ENCODE measurements around the gene PEA15.

Gene PEA15

GRCh38 chr1:160237558-160237957 is 32.4 kb downstream of the PEA15 start:
- H3K56ac ChIP-seq (ENCODE audit: low read length), result no peak overlapping the region
- peaks cover 3% of the 10 kb centered on the region for H3K36me3 ChIP-seq (ENCODE audit: control insufficient read depth, insufficient read depth, low read length)
- no peak overlapping the region for H3K23ac ChIP-seq (ENCODE audit: low read length)
- no peak overlapping the region for H3K27ac ChIP-seq (ENCODE audit: low read depth, low read length)
- H3K79me2 ChIP-seq (ENCODE audit: control insufficient read depth, insufficient read depth, low read length), result no peaks in the 10 kb centered on the region
- H2BK5ac ChIP-seq (ENCODE audit: low read length), result no peak overlapping the region
- H3K9ac ChIP-seq (ENCODE audit: low read length), result no peak overlapping the region
- H3K4me3 ChIP-seq (ENCODE audit: low read length), result no peak overlapping the region
- no peak overlapping the region for H2AK5ac ChIP-seq (ENCODE audit: low read length)
- no peaks in the 10 kb centered on the region for H3K79me1 ChIP-seq (ENCODE audit: low read length)
- H4K8ac ChIP-seq (ENCODE audit: low read depth, low read length), result no peak overlapping the region
- H2BK120ac ChIP-seq (ENCODE audit: low read depth, low read length), result no peak overlapping the region
- no peaks in the 10 kb centered on the region for H3K27me3 ChIP-seq (ENCODE audit: insufficient read depth, low read length, poor library complexity)
- H3K4ac ChIP-seq (ENCODE audit: low read depth, low read length), result no peak overlapping the region
- H2BK15ac ChIP-seq (replicated peaks; ENCODE audit: low read depth), result no peak overlapping the region
- H4K5ac ChIP-seq (ENCODE audit: low read length), result no peak overlapping the region
- H3K4me1 ChIP-seq (ENCODE audit: control insufficient read depth, low read depth, low read length), result no peaks in the 10 kb centered on the region
- H3K4me2 ChIP-seq (ENCODE audit: low read length), result no peak overlapping the region
- no CpG with 5 or more reads among the region's 2 CpGs for WGBS (ENCODE audit: extremely low coverage, insufficient coverage, low lambda C conversion rate)
- DNase-seq, result no peak
- H3K18ac ChIP-seq (ENCODE audit: low read length), result no peak overlapping the region

GRCh38 chr1:160238408-160238807 is 33.2 kb downstream of the PEA15 start:
- H2BK15ac ChIP-seq (replicated peaks; ENCODE audit: low read depth), result no peak overlapping the region
- H3K27me3 ChIP-seq (ENCODE audit: insufficient read depth, low read length, poor library complexity), result no peaks in the 10 kb centered on the region
- WGBS (ENCODE audit: extremely low coverage, insufficient coverage, low lambda C conversion rate), result no CpG with 5 or more reads among the region's 5 CpGs
- no peak overlapping the region for H4K8ac ChIP-seq (ENCODE audit: low read depth, low read length)
- no peak overlapping the region for H2BK120ac ChIP-seq (ENCODE audit: low read depth, low read length)
- H3K4me2 ChIP-seq (ENCODE audit: low read length), result no peak overlapping the region
- H3K56ac ChIP-seq (ENCODE audit: low read length), result no peak overlapping the region
- no peaks in the 10 kb centered on the region for H3K79me1 ChIP-seq (ENCODE audit: low read length)
- no peaks in the 10 kb centered on the region for H3K79me2 ChIP-seq (ENCODE audit: control insufficient read depth, insufficient read depth, low read length)
- no peak overlapping the region for H2BK5ac ChIP-seq (ENCODE audit: low read length)
- H3K23ac ChIP-seq (ENCODE audit: low read length), result no peak overlapping the region
- H3K9ac ChIP-seq (ENCODE audit: low read length), result no peak overlapping the region
- no peak overlapping the region for H2AK5ac ChIP-seq (ENCODE audit: low read length)
- H3K4me3 ChIP-seq (ENCODE audit: low read length), result no peak overlapping the region
- no peak for DNase-seq
- peaks cover 3% of the 10 kb centered on the region for H3K36me3 ChIP-seq (ENCODE audit: control insufficient read depth, insufficient read depth, low read length)
- H3K27ac ChIP-seq (ENCODE audit: low read depth, low read length), result no peak overlapping the region
- no peak overlapping the region for H4K5ac ChIP-seq (ENCODE audit: low read length)
- H3K4ac ChIP-seq (ENCODE audit: low read depth, low read length), result no peak overlapping the region
- no peak overlapping the region for H3K18ac ChIP-seq (ENCODE audit: low read length)
- H3K4me1 ChIP-seq (ENCODE audit: control insufficient read depth, low read depth, low read length), result no peaks in the 10 kb centered on the region

- Histone ChIP-seq H2AK5ac (ENCODE audit: low read length) (no peak overlapping the region), H4K8ac (ENCODE audit: low read depth, low read length) (no peak overlapping the region), H3K18ac (ENCODE audit: low read length) (no peak overlapping the region), H3K4me1 (ENCODE audit: control insufficient read depth, low read depth, low read length) (no peaks in the 10 kb centered on the region), H2BK15ac (replicated peaks; ENCODE audit: low read depth) (no peak overlapping the region), H3K4me2 (ENCODE audit: low read length) (no peak overlapping the region), H3K56ac (ENCODE audit: low read length) (no peak overlapping the region), H3K23ac (ENCODE audit: low read length) (no peak overlapping the region), H2BK120ac (ENCODE audit: low read depth, low read length) (no peak overlapping the region), H4K5ac (ENCODE audit: low read length) (no peak overlapping the region), H3K4ac (ENCODE audit: low read depth, low read length) (no peak overlapping the region), H2BK5ac (ENCODE audit: low read length) (no peak overlapping the region), H3K36me3 (ENCODE audit: control insufficient read depth, insufficient read depth, low read length) (peaks cover 3% of the 10 kb centered on the region), H3K79me1 (ENCODE audit: low read length) (no peaks in the 10 kb centered on the region), H3K4me3 (ENCODE audit: low read length) (no peak overlapping the region), H3K27me3 (ENCODE audit: insufficient read depth, low read length, poor library complexity) (no peaks in the 10 kb centered on the region), H3K9ac (ENCODE audit: low read length) (no peak overlapping the region), H3K27ac (ENCODE audit: low read depth, low read length) (no peak overlapping the region), H3K79me2 (ENCODE audit: control insufficient read depth, insufficient read depth, low read length) (no peaks in the 10 kb centered on the region)
- DNase-seq, result no peak
- WGBS (ENCODE audit: extremely low coverage, insufficient coverage, low lambda C conversion rate), result no CpG with 5 or more reads among the region's 24 CpGs
These were observed 34.6 kb downstream of the PEA15 start for GRCh38 chr1:160239582-160240299.

- H2BK15ac ChIP-seq (replicated peaks; ENCODE audit: low read depth), result no peak overlapping the region
- H3K27ac ChIP-seq (ENCODE audit: low read depth, low read length), result no peak overlapping the region
- peaks cover 2% of the 10 kb centered on the region for H3K36me3 ChIP-seq (ENCODE audit: control insufficient read depth, insufficient read depth, low read length)
- no peak overlapping the region for H3K23ac ChIP-seq (ENCODE audit: low read length)
- H2BK120ac ChIP-seq (ENCODE audit: low read depth, low read length), result no peak overlapping the region
- H3K9ac ChIP-seq (ENCODE audit: low read length), result no peak overlapping the region
- no peaks in the 10 kb centered on the region for H3K79me1 ChIP-seq (ENCODE audit: low read length)
- H3K4me3 ChIP-seq (ENCODE audit: low read length), result no peak overlapping the region
- H2BK5ac ChIP-seq (ENCODE audit: low read length), result no peak overlapping the region
- no peak overlapping the region for H4K8ac ChIP-seq (ENCODE audit: low read depth, low read length)
- no peak overlapping the region for H3K18ac ChIP-seq (ENCODE audit: low read length)
- no peak for DNase-seq
- H3K27me3 ChIP-seq (ENCODE audit: insufficient read depth, low read length, poor library complexity), result no peaks in the 10 kb centered on the region
- H3K4ac ChIP-seq (ENCODE audit: low read depth, low read length), result no peak overlapping the region
- H3K79me2 ChIP-seq (ENCODE audit: control insufficient read depth, insufficient read depth, low read length), result peaks cover 5% of the 10 kb centered on the region
- no peak overlapping the region for H4K5ac ChIP-seq (ENCODE audit: low read length)
- H3K4me2 ChIP-seq (ENCODE audit: low read length), result no peak overlapping the region
- H3K56ac ChIP-seq (ENCODE audit: low read length), result no peak overlapping the region
- H3K4me1 ChIP-seq (ENCODE audit: control insufficient read depth, low read depth, low read length), result no peaks in the 10 kb centered on the region
- no peak overlapping the region for H2AK5ac ChIP-seq (ENCODE audit: low read length)
These were observed 38.6 kb downstream of the PEA15 start for GRCh38 chr1:160243767-160244166.

DNA sequence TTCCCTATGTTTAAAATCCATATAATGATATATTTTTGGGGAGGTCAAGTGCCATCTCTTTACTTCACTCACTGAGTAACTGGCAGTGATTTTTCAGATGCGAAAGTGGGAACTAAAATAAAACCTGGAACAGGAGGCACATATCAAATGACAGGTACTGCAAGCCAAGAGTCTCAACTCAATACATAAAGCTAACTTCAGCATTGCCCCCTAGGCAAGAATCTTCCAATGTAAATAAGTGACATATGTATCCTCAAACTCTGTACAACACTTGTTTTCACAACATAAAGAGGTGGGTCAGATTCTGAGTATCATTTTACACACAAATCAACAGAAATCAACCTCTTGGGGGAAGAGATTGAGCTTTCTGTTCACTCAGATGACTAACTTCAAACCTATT is 39.0 kb downstream of the PEA15 start:
- WGBS (ENCODE audit: extremely low coverage, insufficient coverage, low lambda C conversion rate), result no CpG with 5 or more reads among the region's 1 CpG
- Histone ChIP-seq H3K4me2 (ENCODE audit: low read length) (no peak overlapping the region), H3K9ac (ENCODE audit: low read length) (no peak overlapping the region), H3K4me1 (ENCODE audit: control insufficient read depth, low read depth, low read length) (no peaks in the 10 kb centered on the region), H3K18ac (ENCODE audit: low read length) (no peak overlapping the region), H2BK120ac (ENCODE audit: low read depth, low read length) (no peak overlapping the region), H2BK15ac (replicated peaks; ENCODE audit: low read depth) (no peak overlapping the region), H3K27ac (ENCODE audit: low read depth, low read length) (no peak overlapping the region), H3K27me3 (ENCODE audit: insufficient read depth, low read length, poor library complexity) (no peaks in the 10 kb centered on the region), H3K79me1 (ENCODE audit: low read length) (no peaks in the 10 kb centered on the region), H3K79me2 (ENCODE audit: control insufficient read depth, insufficient read depth, low read length) (peaks cover 5% of the 10 kb centered on the region), H3K23ac (ENCODE audit: low read length) (no peak overlapping the region), H4K8ac (ENCODE audit: low read depth, low read length) (no peak overlapping the region), H3K36me3 (ENCODE audit: control insufficient read depth, insufficient read depth, low read length) (peaks cover 1% of the 10 kb centered on the region), H3K4me3 (ENCODE audit: low read length) (no peak overlapping the region), H3K4ac (ENCODE audit: low read depth, low read length) (no peak overlapping the region), H4K5ac (ENCODE audit: low read length) (no peak overlapping the region), H2AK5ac (ENCODE audit: low read length) (no peak overlapping the region), H2BK5ac (ENCODE audit: low read length) (no peak overlapping the region), H3K56ac (ENCODE audit: low read length) (no peak overlapping the region)
- no peak for DNase-seq

- Histone ChIP-seq H3K9ac (ENCODE audit: low read length) (no peak overlapping the region), H2BK120ac (ENCODE audit: low read depth, low read length) (no peak overlapping the region)
- no CpG with 5 or more reads among the region's 1 CpG for WGBS (ENCODE audit: extremely low coverage, insufficient coverage, low lambda C conversion rate)
These were observed 40.2 kb downstream of the PEA15 start for GRCh38 chr1:160245434-160245833.

More at GRCh38 chr1:160245434-160245833, 40.2 kb downstream of the PEA15 start:
- H3K36me3 ChIP-seq (ENCODE audit: control insufficient read depth, insufficient read depth, low read length), result no peaks in the 10 kb centered on the region
- no peak overlapping the region for H4K5ac ChIP-seq (ENCODE audit: low read length)
- H3K79me2 ChIP-seq (ENCODE audit: control insufficient read depth, insufficient read depth, low read length), result peaks cover 5% of the 10 kb centered on the region
- no peaks in the 10 kb centered on the region for H3K27me3 ChIP-seq (ENCODE audit: insufficient read depth, low read length, poor library complexity)
- H3K4me3 ChIP-seq (ENCODE audit: low read length), result no peak overlapping the region
- no peak overlapping the region for H4K8ac ChIP-seq (ENCODE audit: low read depth, low read length)
- no peak overlapping the region for H3K18ac ChIP-seq (ENCODE audit: low read length)
- no peak overlapping the region for H2BK5ac ChIP-seq (ENCODE audit: low read length)
- H3K27ac ChIP-seq (ENCODE audit: low read depth, low read length), result no peak overlapping the region
- H3K56ac ChIP-seq (ENCODE audit: low read length), result no peak overlapping the region
- no peak overlapping the region for H3K4me2 ChIP-seq (ENCODE audit: low read length)
- H2BK15ac ChIP-seq (replicated peaks; ENCODE audit: low read depth), result no peak overlapping the region
- H2AK5ac ChIP-seq (ENCODE audit: low read length), result no peak overlapping the region
- H3K4ac ChIP-seq (ENCODE audit: low read depth, low read length), result no peak overlapping the region
- H3K4me1 ChIP-seq (ENCODE audit: control insufficient read depth, low read depth, low read length), result no peaks in the 10 kb centered on the region
- DNase-seq, result no peak
- no peaks in the 10 kb centered on the region for H3K79me1 ChIP-seq (ENCODE audit: low read length)
- no peak overlapping the region for H3K23ac ChIP-seq (ENCODE audit: low read length)

All from mesendoderm (in vitro differentiated cells).